Suppressor macrophage treated with lipopolysaccharide for 4 hours (primary cell): ENCODE measurements around the gene CLDN15.
"Not testable (repeated sequence)": the region's sequence is repeated elsewhere in the genome, so short reads cannot be mapped to it uniquely, and the experiment has no call there.

ENCODE experiments used
- DNase-seq: peaks from one replicate; pipeline ENCODE4 v3.0.0-alpha.2; 2020

CLDN15 gene

GRCh38 chr7:101218236-101219125 lies 19.1 kb downstream of the CLDN15 start:
- peak; percentile 13 for DNase-seq

- peak; percentile 100 for DNase-seq
Measured at GRCh38 chr7:101217388-101218235, 20.0 kb downstream of the CLDN15 start, which contains the start of the genes PLOD3 and ZNHIT1. TSS of gene PLOD3 (minus strand) at chr7:101217581. CDS start at chr7:101217274, 307 bp downstream. TSS of gene ZNHIT1 (plus strand) at chr7:101218165. CDS start at chr7:101218196, 31 bp downstream.

- DNase-seq: no peak
Measured at GRCh38 chr7:101216860-101217387, 20.7 kb downstream of the CLDN15 start.

GRCh38 chr7:101216001-101216859 lies 21.4 kb downstream of the CLDN15 start:
- DNase-seq: peak; percentile 47

GRCh38 chr7:101212014-101212413 lies 25.6 kb downstream of the CLDN15 start:
- no peak for DNase-seq

GRCh38 chr7:101211501-101211900 lies 26.1 kb downstream of the CLDN15 start:
- no peak for DNase-seq

- no peak for DNase-seq
Measured at GRCh38 chr7:101210143-101210542, 27.5 kb downstream of the CLDN15 start.

GRCh38 chr7:101208794-101209193 lies 28.8 kb downstream of the CLDN15 start:
- DNase-seq: no peak

- DNase-seq: no peak
Measured at GRCh38 chr7:101207459-101207858, 30.1 kb downstream of the CLDN15 start.

- no peak for DNase-seq
Measured at GRCh38 chr7:101206665-101207042, 30.9 kb downstream of the CLDN15 start.

GRCh38 chr7:101205901-101206664 lies 31.5 kb downstream of the CLDN15 start:
- DNase-seq: no peak

GRCh38 chr7:101203740-101204738 lies 33.6 kb downstream of the CLDN15 start:
- peak; percentile 64 for DNase-seq

GRCh38 chr7:101202603-101202918 lies 35.0 kb downstream of the CLDN15 start:
- DNase-seq: no peak

GRCh38 chr7:101201695-101202602 lies 35.7 kb downstream of the CLDN15 start:
- no peak for DNase-seq

GRCh38 chr7:101200862-101201599 lies 36.6 kb downstream of the CLDN15 start, which contains the start of gene MOGAT3:
TSS of gene MOGAT3 (minus strand) at chr7:101201036. CDS start at chr7:101200854, 182 bp downstream.
- no peak for DNase-seq

GRCh38 chr7:101200504-101200861 lies 37.1 kb downstream of the CLDN15 start:
- DNase-seq: no peak

GRCh38 chr7:101199522-101199921 lies 38.1 kb downstream of the CLDN15 start:
- not testable (repeated sequence) for DNase-seq

- no peak for DNase-seq
Measured at GRCh38 chr7:101198476-101198875, 39.1 kb downstream of the CLDN15 start.
